ENCODE data around the gene RASGEF1C. TPM values are rescaled to one million over a fixed set of nuclear protein-coding genes. Genes with fewer than 3 reads are reported as not detected.

RASGEF1C gene
- total RNA-seq, 1 donor from 2014 or later: 0.49 TPM

- intact Hi-C loops (cut with DNase I): no loop called here
- no peak for DNase-seq (ENCODE audit: missing footprints)
- ATAC-seq: no peak
Measured at GRCh38 chr5:180194410-180195345, 14.3 kb downstream of the RASGEF1C start.

- ATAC-seq: no peak
Measured at GRCh38 chr5:180193749-180194375, 15.1 kb downstream of the RASGEF1C start.

DNA sequence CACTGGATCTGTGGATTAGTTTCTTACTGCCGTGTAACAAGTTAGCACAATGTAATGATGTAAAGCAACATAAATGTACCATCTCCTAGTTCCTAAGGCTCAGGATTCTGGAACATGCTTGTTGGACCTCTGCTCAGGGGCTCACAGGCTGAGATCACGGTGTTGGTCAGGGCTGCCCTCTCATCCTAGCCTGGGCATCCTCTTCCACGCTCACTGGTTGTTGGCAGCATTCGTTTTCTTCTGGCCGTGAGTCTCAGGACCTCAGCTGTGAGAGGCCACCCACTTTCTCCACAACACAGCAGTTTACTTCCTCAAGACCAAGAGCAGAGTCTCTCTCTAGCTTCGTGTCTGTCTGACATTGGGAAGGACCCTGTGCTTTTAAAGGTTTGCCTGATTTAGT lies 17.3 kb downstream of the RASGEF1C start:
- no peak for DNase-seq (ENCODE audit: missing footprints)
- no peak for ATAC-seq
- intact Hi-C loops (cut with DNase I): no loop called here

More at GRCh38 chr5:180193749-180194375, 15.1 kb downstream of the RASGEF1C start:
- intact Hi-C loops (cut with DNase I): no loop called here
- no peak for DNase-seq (ENCODE audit: missing footprints)

DNA sequence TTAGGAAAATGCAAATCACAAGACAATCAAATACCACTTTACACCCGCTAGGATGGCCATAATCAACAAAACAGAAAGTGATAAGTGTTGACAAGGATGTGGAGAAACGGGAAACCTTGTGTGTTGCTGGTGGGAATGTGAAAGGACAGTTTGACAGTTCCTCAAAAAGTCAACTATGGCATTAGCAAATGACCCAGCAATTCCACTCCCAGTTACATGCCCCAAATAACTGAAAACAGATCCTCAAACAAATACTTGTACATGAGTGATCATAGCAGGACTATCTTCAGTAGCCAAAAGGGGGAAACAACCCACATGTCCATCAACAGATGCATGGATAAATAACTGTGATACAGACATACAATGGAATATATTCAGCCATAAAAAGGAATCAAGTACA lies 21.2 kb downstream of the RASGEF1C start:
- no peak for DNase-seq (ENCODE audit: missing footprints)
- intact Hi-C loops (cut with DNase I): no loop called here
- ATAC-seq: no peak

GRCh38 chr5:180180846-180181245 lies 28.2 kb downstream of the RASGEF1C start:
- intact Hi-C loops (cut with DNase I): no loop called here

GRCh38 chr5:180180421-180180820 lies 28.6 kb downstream of the RASGEF1C start:
- DNase-seq (ENCODE audit: missing footprints): no peak
- intact Hi-C loops (cut with DNase I): no loop called here
- no peak for ATAC-seq

More at GRCh38 chr5:180180846-180181245, 28.2 kb downstream of the RASGEF1C start:
- no peak for ATAC-seq
- no peak for DNase-seq (ENCODE audit: missing footprints)

GRCh38 chr5:180179442-180180420 lies 29.3 kb downstream of the RASGEF1C start:
- no peak for ATAC-seq
- DNase-seq (ENCODE audit: missing footprints): no peak
- intact Hi-C loops (cut with DNase I): no loop called here

DNA sequence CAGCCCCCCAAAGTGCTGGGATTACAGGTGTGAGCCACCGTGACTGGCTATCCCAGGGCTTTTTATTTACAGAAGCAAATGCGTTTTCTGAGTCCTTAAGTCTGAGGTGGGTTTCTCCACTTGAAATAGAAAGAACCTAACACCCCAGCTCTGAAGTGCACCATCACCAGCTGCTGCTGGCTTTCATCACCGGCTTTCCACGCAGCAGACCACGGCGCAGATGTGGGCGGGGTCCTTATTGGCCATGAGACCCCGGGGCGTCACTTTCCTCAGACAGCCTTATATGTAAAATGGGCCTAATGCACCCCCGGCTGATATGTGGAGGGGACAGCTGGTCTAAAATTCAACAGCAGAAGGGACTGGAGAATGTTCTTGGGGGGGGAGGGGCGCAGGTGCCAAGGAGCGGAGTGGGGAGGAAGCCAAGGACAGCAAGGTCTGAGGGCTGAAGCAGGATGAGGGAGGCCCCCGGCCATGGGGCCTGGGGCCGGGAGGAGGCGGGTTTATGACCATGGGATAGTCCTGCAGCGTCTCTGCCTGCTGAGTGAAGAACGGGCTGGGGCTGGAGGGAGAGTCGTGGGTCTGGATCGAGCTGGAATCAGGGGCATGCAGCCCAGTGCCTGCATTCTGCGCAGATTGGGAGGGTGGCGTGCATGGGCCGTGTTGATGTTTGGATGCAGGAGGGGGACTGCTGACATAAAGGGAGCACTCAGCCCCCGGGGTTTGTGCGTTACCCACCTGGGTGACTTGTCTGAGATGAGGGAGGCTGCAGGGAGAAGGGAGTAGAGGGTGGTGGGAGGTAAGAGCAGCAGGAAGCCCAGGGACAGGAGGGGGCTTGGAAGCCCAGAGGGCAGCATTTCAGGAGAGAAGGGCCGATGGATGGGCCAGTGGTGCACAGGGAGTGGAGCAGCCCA lies 30.2 kb downstream of the RASGEF1C start:
- intact Hi-C loops (cut with DNase I): no loop called here
- no peak for DNase-seq (ENCODE audit: missing footprints)
- ATAC-seq: no peak

DNA sequence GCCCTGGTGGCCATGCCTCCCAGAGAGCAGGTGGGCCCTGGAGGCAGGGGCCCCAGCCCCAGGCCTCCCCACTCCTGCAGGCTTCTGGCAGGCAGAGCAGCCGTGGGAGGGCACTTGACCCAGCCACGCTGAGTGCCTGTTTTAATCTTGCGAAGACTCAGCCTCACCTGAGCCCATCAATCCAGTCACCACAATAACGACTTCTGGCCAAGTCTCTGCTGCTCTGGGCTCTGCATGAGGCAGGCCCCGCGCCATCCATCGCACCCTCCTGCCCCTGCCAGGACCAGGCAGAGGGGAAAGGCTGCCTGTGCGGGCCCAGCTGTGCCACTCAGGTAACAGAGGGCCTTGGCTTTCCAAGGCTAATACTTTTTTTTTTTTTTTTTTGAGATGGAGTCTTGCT lies 32.8 kb downstream of the RASGEF1C start:
- no peak for ATAC-seq

GRCh38 chr5:180175015-180175431 lies 34.0 kb downstream of the RASGEF1C start:
- no peak for DNase-seq (ENCODE audit: missing footprints)
- no peak for ATAC-seq
- intact Hi-C loops (cut with DNase I): no loop called here

More for the DNA sequence above, 32.8 kb downstream of the RASGEF1C start:
- DNase-seq (ENCODE audit: missing footprints): no peak
- intact Hi-C loops (cut with DNase I): no loop called here

DNA sequence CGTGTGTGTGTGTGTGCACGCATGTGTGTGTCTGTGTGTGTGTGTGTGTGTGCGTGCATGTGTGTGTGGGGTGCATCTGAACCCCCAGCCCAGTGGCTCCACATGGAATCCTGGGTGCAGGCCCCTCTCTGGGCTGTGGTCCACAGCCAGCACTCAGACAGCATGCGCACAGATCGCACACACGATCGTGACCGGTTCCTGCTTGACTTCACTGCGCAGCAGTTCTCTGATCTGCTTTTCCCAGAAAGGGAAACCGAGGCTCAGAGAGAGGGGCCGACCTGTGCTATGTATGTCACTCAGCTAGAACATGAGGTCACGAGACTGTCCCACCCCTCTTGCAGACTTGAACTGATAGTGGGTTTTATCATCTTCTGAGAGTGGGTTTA lies 34.4 kb downstream of the RASGEF1C start:
- intact Hi-C loops (cut with DNase I): no loop called here
- ATAC-seq (no peak), DNase-seq (ENCODE audit: missing footprints) (no peak)

- ATAC-seq (no peak), DNase-seq (ENCODE audit: missing footprints) (no peak)
- intact Hi-C loops (cut with DNase I): no loop called here
Measured at GRCh38 chr5:180173875-180174586, 35.0 kb downstream of the RASGEF1C start.

GRCh38 chr5:180173198-180173544 lies 35.8 kb downstream of the RASGEF1C start:
- intact Hi-C loops (cut with DNase I): no loop called here
- DNase-seq (ENCODE audit: missing footprints): no peak
- ATAC-seq: no peak

- intact Hi-C loops (cut with DNase I): no loop called here
- DNase-seq (ENCODE audit: missing footprints): no peak
- peak; percentile 41 for ATAC-seq
Measured at GRCh38 chr5:180172447-180173197, 36.4 kb downstream of the RASGEF1C start.

DNA sequence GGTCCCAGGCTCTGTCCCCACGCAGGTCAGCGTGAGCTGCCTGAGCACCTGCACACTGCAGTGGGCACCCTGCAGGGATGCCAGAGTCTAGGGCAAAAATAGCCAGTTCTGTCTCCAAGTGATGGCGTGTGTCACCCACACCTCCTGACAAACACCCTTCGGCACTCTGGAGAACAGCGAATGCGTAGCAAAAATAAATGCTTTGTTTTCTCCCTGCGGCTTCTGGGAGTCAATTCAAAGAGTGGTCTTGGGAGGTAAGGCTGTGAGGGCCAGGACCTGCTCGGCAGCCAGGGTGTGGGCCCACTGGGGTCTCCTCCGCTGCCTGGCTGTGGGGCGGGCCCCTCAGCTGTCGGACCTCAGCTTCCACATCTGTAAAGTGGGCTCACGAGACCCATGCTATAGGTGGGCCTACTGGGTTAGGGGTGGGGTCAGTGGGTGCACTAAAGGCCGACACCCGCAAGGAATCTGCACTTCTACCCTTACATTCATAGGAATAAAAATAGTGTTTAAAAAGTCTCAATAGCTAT lies 37.4 kb downstream of the RASGEF1C start:
- intact Hi-C loops (cut with DNase I): no loop called here
- ATAC-seq (peak; percentile 12), DNase-seq (ENCODE audit: missing footprints) (no peak)

DNA sequence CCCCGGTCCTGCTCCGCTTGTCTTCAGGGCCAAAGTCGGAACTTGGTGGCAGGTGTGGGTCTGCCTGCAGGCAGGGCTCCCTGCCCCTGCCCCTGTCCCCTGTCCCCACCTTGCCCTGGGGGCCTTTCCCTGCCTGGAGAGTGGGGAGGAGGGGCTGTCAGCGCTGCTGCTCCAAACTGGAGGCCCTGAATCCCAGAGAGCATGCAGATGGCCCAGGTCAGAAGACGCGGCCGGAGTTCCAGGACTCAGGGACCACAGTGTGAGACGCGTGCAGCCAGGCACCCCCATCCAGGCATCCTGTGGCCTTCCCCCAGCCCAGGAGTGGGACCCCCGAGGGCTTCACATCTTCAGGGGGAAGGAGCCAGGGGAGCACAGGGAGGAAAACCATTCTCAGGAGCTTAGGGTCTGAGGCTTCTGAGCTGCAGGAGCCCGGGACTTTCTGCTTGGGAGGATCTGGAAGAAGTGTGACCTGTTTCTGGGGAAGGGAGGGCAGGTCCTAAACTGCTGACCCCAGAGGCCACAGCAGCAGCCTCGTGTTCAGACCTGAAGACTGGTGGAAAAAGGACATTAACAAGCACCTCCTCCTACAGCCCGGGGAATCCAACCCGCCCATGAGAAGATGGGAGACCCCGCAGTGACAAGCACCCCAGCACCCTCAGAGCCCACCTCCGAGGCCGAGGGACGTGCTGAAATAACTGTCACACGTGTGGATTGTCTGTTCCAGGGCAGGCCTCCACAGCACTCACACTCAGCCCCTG lies 38.0 kb downstream of the RASGEF1C start:
- DNase-seq (ENCODE audit: missing footprints) (no peak), ATAC-seq (no peak)
- intact Hi-C loops (cut with DNase I): no loop called here
